ENCODE data around the gene CPB2.

The CPB2 gene

DNA sequence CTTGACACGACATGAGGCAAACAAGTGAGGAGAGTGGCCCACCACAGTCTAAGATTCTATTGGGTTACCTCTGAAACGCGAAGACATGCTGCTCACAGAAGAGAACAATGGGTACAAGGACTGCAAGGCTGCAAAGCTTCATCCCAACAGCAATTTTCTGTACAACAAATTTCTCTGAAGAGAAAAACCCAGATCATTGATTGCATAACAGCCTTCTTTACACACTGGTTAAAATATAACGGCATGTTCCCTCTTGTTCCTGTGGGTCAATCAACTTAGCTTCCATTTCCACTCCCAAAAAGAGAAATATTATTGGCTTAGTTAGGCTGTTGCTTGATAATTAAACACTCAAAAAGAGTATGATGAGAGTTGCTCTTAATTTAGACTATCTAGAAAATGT is at the start of gene CPB2:
CPB2 (minus strand) TSS at position 166 of the 400 bp plus-strand sequence; CDS start at position 142, 24 bp downstream.
- no peak for DNase-seq

DNA sequence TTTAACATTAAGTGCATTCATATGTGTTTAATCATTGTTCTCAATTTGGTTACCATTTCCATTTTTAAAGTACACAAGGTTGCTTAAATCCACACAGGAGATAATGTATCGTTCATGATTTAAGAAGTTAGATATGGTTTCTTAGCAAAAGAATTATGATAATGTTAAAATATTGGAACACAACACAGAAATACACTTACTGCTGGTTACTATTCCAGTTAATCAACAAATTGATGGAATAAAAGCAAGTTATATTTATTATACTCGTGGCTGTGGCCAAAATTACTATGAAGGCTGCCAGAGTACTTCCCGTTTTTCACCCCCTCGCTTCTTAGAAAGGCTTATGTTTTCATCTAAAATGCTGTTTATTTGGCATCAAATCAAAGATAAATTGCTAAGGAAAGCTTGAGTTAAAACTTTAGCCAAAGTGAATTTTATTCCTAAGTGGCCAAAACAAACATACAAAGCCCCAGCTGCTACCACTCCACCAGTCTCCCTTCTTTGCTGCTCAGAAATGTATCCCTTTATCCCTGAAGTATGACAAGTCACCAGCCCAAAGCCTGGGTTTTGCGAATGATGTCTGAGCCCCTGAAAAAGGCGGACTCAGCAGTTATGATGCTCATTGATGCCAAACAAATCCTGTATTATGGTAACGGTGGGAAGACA is 49.4 kb upstream of the CPB2 start:
- DNase-seq = no peak

GRCh38 chr13:46152627-46153328 is 47.9 kb upstream of the CPB2 start:
- DNase-seq = no peak

- DNase-seq = no peak
Measured at GRCh38 chr13:46150134-46150693, 45.4 kb upstream of the CPB2 start.

GRCh38 chr13:46149272-46150133 is 44.7 kb upstream of the CPB2 start:
- DNase-seq = no peak

GRCh38 chr13:46146898-46147297 is 42.1 kb upstream of the CPB2 start:
- DNase-seq = no peak

- no peak for DNase-seq
Measured at GRCh38 chr13:46145950-46146349, 41.1 kb upstream of the CPB2 start.

GRCh38 chr13:46145135-46145534 is 40.3 kb upstream of the CPB2 start:
- no peak for DNase-seq

DNA sequence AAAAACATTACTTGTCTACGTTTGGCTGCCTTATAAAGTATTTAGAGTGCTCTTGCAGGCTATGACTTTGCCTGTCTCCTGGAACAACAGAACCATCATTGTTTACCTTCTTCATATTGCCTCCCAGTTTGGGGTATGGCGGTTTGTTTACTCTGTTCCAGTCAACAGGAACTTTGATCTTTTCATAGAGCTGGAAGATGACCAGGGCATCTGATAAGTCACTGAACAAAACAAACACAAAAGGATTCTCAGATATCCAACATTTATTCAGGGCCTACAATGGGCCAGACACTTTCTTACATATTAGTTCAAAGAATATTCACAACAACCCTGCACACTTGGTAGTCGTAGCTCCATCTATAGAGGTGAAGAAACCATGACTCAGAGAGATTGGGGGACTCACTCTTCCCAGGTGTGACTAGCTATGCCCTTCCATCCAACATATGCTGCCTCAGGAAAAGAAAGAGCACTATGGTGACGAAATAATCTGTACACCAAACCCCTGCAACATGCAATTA is 38.4 kb upstream of the CPB2 start:
- DNase-seq = no peak

GRCh38 chr13:46142776-46143175 is 37.9 kb upstream of the CPB2 start:
- DNase-seq = no peak

DNA sequence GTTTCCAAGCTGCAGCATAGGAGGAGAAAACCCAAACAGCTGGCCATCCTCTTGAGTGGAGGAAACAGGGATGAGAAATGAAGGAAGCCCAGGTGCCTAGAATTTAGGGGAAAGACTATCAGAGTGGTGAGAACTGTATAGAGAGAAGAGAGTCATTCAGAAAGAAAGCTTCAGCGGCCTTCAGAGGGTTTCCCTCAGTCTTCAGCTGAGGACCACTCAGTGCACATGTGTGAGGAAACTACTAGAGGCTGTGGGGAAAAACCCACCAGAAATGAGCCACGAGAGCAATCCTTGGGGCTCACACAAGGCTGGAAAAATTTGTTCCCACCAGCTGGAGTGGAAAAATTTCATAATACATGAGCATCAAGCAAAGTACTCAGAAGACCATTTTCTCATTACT is 35.2 kb upstream of the CPB2 start:
- no peak for DNase-seq

GRCh38 chr13:46137627-46138317 is 32.9 kb upstream of the CPB2 start:
- no peak for DNase-seq

GRCh38 chr13:46136688-46137087 is 31.9 kb upstream of the CPB2 start:
- no peak for DNase-seq

DNA sequence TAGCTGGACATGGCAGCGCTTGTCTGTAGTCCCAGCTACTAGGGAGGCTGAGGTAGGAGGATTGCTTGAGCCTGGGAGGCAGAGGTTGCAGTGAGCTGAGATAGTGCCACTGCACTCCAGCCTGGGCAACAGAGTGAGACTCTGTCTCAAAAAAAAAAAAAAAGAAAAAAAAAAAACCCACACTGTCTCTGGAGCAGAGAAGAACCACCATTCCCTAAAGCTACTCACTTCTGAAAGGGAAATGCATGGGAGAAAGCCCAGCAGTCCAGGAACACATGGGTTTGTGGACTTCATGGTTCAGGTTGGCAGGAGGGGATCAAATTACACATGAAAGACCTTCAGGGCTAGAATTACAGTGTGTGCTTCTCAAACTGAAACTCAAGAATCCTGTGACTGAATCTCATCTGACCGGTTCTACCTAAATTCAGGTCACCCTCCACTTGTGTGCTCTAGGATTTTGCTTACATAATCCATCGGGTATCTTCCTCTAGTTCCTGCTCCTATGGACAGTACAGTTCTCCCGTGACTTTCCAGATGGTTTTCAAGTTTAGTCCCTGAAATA is 30.2 kb upstream of the CPB2 start:
- DNase-seq = peak in 1 of 2 experiments; percentile 11

- no peak for DNase-seq
Measured at GRCh38 chr13:46134494-46134893, 29.7 kb upstream of the CPB2 start.

- DNase-seq = no peak
Measured at GRCh38 chr13:46132109-46132508, 27.3 kb upstream of the CPB2 start.

DNA sequence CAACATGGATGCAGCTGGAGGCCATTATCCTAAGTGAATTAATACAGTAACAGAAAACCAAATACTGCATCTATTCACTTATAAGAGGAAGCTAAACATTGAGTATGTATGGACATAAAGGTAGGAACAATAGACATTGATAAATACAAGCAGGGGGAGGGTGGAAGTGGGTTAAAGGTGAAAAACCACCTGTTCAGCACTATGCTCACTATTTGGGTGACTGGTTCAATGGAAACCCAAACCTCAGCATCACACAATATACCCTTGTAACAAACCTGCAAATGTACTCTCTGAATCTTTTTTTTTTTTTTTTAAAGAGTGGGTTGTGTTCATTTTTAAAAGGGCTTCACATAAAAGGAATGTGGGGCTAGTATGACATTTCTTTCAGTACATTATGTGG is 26.9 kb upstream of the CPB2 start:
- no peak for DNase-seq

DNA sequence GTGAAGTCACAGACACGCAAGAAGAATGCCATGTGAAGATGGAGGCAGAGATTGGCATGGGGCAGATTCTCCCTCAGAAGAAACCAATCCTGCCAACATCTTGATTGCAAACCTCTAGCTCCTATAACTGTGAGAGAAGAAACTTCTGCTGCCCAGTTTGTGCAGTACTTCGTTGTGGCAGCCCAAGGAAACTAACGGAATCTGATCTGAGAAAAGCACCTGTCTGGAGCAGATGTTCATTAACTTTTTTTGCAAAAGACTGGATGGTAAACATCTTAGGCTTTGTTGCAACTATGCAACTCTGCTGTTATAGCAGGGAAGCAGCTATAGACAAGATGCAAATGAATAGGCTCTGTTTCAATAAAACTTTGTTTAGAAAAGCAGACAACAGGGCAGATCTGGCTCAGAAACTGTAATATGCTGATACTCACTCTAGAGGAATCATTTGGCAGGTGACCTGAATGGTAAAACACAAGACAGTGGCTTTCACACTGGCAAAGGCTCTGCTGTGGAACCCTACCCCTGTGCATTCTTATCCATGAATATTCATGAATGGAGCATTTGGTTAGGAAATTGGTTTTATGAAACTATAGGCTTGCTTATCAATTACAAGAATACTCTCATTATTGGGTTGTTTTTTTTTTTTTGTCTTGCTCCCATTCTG is 25.3 kb upstream of the CPB2 start:
- DNase-seq = no peak

- DNase-seq = no peak
Measured at GRCh38 chr13:46129124-46129523, 24.3 kb upstream of the CPB2 start.

GRCh38 chr13:46127358-46128023 is 22.7 kb upstream of the CPB2 start:
- DNase-seq = no peak
